GM21576 (cell line): ENCODE measurements around the gene GAL.
"Not testable (repeated sequence)": the region's sequence is repeated elsewhere in the genome, so short reads cannot be mapped to it uniquely, and the experiment has no call there.

Source experiments
- ATAC-seq: cut with Tn5 transposase; IDR thresholded peaks from one replicate; pipeline ENCODE4 v1.9.1; 2021; ENCODE audit warnings: mild to moderate bottlenecking, moderate library complexity; ENCODE audit not compliant: unreplicated experiment

Gene GAL

DNA sequence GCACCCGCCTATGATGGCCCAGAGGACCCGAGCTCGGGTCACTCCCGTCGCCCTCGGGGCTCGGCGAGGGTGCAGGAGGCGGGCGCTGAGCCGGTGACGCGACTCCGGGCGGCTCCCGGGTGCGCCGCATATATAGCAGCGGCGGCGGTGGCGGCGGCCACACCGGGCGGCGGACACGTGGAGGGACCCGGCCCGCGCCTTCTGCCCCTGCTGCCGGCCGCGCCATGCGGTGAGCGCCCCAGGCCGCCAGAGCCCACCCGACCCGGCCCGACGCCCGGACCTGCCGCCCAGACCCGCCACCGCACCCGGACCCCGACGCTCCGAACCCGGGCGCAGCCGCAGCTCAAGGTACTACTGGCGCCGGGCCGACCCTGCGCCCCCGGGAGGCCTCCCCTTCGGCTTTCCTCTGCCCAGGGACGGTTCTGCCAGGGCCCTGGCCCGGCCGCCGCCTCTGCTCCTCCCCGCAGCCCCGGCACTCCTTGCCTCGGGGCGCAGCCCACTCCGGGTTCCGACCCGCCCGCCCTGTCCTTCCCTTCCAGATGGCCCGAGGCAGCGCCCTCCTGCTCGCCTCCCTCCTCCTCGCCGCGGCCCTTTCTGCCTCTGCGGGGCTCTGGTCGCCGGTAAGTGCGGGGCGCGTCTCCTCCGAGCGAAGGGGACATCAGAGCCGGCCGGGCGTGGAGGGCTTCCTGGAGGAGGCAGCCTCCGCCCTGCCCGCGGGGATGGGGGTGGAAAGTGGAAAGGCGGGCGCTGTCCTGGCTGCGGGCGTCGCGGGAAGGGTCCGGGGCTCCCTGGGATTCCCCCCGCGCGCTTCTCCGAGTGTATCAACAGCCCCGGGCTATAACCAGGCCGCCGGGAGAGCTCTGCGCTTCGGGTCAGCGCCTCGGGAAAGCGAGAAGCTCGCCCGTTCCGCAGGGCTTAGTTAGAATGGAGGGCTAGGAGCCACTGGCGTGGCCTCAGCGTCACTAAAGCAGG is at the start of gene GAL:
Gene GAL, plus strand, starts transcription at position 160 of the 972 bp plus-strand sequence. Its CDS starts 380 bp downstream, at position 540.
- ATAC-seq, result no peak

GRCh38 chr11:68634606-68635005 is 49.7 kb upstream of the GAL start:
- not testable (repeated sequence) for ATAC-seq

DNA sequence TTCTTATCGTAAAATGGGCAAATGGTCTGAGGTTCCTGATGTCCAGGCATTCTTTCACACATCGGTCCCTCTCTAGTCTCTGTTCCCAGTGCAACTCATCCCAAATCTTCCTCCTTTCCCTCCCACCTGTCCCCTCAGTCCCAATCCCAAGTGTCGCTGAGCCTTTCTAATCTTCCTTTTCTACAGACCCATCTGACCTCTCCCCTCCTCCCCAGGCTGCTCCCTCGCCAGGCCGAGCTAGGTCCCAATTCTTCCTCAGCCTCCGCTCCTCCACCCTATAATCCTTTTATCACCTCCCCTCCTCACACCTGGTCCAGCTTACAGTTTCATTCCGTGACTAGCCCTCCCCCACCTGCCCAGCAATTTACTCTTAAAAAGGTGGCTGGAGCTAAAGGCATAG is 49.2 kb upstream of the GAL start:
- ATAC-seq, result not testable (repeated sequence)

DNA sequence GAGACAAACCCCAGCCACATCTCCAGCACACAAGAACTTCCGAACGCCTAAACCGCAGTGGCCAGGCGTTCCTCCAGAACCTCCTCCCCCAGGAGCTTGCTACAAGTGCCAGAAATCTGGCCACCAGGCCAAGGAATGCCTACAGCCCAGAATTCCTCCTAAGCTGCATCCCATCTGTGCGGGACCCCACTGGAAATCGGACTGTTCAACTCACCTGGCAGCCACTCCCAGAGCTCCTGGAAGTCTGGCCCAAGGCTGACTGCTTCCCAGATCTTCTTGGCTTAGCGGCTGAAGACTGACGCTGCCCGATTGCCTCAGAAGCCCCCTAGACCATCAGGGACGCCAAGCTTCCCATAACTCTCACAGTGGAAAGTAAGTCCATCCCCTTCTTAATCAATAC is 48.5 kb upstream of the GAL start:
- ATAC-seq, result not testable (repeated sequence)

DNA sequence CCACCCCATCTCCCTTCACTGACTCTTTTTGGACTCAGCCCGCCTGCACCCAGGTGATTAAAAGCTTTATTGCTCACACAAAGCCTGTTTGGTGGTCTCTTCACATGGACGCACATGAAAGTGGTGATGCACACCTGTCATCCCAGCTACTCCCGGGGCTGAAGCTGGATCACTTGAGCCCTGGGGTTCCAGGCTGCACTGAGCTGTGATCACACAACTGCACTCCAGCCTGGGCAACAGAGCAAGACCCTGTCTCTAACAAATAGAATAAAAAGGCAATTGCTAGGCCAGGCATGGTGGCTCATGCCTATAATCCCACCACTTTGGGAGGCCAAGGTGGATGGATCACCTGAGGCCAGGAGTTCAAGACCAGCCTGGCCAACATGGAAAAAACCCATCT is 45.0 kb upstream of the GAL start:
- ATAC-seq, result not testable (repeated sequence)

DNA sequence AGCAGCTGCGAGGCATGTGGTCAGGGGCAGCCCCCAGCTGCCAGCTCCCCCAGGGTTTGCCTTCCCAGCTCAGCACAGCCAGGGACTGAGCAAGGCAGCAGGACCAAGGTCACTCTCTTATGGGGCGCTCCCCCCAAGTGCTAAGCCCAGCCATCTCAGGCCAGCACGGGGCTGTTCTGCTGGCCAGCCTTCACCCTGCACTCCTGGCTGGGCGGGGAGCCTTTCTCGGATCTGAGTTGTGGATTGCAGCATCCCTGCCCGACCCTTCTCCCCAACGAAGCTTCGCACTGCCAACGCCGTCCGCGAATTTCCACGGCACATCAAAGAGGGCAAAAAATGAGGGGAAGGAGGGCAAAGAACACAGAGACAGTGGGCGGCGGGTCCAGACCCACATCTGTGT is 42.5 kb upstream of the GAL start:
- ATAC-seq, result no peak

DNA sequence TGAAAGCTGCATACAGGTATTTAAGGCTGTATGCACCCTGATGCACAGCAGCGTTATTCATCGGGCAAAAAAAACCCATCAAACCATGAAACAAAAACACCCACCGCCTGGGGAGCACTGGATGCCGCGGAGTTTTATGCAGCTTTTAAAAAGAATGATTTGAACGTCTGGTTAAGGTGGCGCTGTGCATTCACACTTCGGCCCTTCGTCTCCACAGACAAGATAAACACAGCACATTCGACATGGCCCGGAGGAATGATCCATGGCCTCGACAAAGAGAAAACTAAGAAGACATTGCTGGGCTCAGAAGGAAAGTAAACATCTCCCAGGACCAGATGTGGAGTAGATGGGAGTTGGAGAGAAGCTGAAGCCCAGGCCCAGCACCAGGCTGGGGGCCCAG is 40.8 kb upstream of the GAL start:
- no peak for ATAC-seq

- no peak for ATAC-seq
Measured at GRCh38 chr11:68646832-68647231, 37.5 kb upstream of the GAL start.

DNA sequence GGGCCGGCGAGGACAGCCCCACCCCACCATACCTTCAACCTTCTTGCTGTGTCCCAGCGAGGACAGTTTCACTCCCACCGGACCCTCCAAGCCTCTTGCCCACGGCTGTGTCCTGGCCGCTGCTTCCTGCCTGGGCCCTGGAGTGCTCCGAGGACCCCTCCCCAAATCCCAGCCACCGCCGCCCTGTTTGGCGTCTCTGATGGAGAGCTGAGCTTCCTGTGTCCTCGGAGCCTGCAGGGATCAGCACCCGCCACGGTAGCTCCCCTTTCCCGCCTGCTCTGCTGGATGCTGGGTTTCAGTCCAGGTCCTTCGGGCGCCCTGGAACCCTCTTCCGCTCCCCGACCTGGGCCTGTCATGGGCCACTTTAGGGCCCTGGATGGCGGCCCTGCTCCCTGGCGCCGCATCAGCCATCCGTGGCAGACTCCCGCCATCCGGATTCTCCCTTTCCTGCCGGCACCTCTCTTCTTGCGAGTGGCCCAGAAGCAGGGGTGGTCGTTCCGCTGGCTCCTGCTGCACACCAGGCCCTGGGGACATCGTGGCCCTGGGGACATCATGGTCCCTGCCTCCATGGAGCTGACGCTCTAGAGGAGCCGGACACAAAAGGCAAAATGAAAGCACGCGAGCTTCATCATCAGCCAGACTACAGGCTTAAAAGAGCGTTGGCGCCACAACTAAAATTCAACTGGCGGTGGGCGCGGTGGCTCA is 34.3 kb upstream of the GAL start:
- ATAC-seq, result no peak

GRCh38 chr11:68650801-68651200 is 33.5 kb upstream of the GAL start:
- ATAC-seq, result no peak

DNA sequence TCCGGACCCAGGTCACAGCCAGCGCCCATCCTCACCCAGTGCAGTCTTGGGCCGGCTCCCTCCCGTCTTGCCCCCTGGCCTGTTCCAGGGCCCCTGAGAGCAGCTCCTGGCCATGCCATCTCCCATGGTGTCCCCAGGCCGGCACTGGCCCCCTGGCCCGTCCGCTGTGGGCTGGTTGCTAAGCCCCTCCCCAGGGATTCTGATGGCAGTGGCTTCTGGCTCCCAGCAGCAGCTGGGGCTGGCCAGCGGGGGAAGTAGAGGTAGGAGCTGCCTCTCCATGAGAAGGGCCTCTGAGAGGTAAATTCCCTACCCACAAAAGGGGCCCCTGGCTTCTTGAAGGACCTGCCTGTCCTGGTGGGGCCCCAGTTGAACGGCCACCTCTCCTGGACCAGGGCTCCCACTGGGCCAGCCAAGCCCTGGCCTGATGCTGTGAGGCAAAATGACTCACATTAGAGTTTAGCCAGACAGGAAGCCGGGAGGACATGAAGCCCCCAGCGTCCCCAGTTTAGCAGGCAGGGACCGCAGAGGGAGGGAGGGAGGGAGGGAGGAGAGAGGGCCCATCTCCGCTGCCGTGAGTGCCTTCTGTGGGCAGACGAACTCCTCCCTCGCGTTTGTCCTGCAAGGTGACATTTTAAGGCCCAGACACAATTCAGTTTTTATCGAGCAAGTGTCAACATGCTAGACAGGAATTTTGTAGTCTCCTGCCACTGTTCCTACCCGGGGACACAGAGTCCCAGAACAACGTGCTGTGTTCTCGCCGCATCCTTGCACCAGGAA is 32.9 kb upstream of the GAL start:
- ATAC-seq, result no peak

DNA sequence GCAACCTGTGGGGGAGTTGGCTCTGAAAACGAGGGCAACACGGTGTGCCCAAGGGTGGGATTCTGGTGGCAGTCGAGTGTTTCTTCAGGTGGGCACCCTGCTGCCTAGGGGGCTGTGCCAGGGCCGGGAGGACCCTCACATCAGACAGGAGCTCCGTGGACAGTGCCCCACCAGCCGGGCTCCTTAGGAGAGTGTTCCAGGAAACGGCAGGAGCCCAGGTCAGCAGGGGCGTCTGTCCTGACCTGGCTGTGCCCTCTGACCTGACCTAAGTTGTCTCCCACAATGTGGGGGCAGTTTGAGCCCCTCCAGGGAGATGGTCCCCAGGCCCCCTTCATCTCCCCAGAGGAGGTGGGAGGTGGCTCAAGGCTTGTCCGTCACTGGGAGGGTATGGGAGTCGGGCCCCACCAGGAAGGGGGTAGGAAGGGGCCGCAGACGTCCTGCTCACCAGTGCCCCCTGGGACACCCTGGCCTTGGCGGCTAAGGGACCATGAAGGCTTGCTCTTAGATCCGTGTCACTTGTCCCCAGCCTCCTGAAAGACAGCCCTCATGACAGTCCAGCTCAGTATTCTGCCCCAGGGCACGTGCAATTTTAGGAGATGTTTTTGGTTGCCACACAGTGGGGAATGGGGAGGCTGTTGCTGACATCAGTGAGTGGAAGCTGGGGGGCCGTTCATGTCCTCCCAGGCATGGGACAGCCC is 32.2 kb upstream of the GAL start:
- no peak for ATAC-seq

DNA sequence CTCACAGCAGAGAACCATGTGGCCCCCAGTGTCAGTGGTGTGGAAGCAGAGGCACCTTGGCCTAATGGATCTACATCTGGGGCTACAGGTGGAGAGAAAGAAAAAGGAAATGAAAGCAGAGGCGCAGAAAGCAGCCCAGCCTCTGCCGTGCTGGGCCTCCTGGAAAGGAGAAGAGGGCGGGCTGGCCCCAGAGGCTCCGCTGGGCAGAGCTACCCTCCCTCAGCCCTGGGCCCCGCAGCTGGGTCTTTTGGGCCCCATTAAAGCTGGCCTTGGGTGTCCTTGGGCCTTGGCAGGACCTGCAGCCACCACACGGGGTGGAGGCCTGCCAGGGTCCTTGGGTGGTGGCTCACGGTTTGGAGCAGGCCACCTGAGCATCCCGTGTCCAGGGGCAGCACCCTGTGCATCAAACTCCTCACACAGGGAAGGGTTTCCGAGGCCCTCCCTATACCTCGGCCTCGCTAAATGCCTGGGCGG is 31.6 kb upstream of the GAL start:
- ATAC-seq, result no peak

- ATAC-seq, result no peak
Measured at GRCh38 chr11:68653486-68654430, 30.6 kb upstream of the GAL start.

DNA sequence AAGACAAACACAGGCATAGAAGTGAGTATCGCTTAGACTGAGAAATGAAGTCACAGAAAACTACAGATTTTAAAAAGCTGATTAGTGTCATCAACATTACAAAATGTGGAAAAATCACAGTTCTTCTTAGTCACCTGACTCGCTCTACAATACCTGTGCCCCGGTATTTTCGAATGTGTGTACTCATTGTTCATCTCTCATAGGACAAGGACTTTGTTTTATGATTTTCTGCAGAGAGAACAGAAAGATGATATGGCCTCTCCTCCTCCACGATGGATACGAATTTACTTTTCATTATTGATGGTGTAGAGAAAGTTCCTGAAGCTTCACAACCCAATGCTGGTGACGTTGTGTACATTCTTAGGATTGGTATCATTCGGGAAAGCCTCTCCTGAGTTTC is 29.4 kb upstream of the GAL start:
- no peak for ATAC-seq

GRCh38 chr11:68655406-68655805 is 28.9 kb upstream of the GAL start:
- no peak for ATAC-seq

DNA sequence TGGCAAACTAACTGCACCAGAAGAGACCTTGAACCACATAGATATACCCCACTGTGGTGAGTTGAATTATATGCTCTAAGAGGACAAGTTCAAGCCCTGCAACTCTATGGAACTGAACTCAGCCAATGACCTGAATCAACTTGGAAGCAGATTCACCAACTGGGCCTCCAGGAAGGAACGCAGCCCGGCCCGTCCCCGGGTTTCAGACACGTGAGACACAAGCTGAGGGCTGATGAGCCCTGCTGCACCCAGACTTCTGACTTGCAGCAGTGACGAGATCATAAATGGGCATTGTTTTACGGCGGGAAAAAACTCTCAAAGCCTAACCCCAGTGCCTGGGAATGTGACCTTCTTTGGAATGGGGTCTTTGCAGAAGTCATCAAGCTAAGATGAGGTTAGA is 28.5 kb upstream of the GAL start:
- ATAC-seq, result no peak

DNA sequence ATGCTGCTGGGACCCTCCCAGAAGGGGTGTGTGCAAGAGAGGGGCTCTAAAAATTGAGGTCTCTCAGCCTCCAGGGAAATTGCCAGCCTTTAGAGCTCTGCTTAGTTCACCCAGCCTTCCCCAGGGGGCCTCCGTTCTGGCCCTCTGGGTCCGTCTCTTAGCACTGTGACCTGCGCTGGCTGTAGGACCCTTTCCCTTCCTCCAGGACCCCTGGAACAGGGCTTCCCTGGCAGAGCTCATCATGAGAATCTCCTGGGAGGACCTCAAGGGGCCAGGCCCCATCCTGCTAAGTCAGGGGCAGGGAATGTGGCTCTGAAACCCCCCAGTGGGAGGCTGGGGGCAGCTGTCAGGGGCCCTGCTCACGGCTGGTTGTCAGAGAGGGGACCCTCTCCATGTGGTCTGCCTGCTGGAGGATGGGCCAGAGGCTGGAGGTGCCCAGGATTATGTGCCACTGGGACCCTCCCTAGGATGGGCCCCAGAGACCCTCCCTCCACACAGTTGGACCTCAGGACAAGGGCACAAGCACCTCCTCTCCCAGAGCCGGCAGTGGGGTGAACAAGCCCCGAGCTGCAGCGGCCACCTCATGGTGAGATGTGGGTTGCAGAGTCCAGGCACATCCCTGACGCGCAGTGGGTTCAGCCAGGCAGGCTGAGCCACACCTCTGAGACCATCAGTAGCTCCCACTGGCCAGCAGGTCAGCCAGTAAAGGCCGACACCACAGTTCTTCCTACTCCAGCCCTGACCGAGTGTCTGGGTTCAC is 27.1 kb upstream of the GAL start:
- ATAC-seq, result no peak

DNA sequence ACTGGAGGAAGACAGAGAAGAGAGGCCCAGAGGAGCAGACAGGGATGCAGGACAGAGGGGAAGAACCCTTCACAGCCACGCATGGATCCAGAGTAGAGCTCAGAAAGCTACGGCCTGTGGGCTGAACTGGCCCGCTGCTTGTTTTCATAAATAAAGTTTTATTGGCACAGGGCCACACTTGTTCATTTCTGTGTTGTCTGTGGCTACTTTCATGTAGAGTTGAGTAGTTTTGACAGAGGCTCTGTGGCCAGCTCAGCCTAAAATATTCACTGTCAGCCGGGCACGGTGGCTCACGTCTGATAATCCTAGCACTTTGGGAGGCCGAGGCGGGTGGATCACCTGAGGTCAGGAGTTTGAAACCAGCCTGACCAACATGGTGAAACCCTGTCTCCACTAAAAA is 26.2 kb upstream of the GAL start:
- ATAC-seq, result no peak
